H1 (cell line): ENCODE data around the gene CHRM4.

ENCODE experiments used
- CHD1 ChIP-seq: IDR thresholded peaks from 2 replicates; pipeline ENCODE4 v1.6.1; 2012; ENCODE audit warnings: low read depth, low read length, improper control_type of control experiment
- CHD2 ChIP-seq: IDR thresholded peaks from 2 replicates; pipeline ENCODE4 v1.6.1; 2012; ENCODE audit warnings: low read length, improper control_type of control experiment
- CTBP2 ChIP-seq: IDR thresholded peaks from 2 replicates; pipeline ENCODE4 v1.7.0; 2011; ENCODE audit warnings: borderline replicate concordance, mild to moderate bottlenecking, moderate library complexity, mixed read lengths, low read length; ENCODE audit not compliant: insufficient read depth, insufficient read length
- CTCF ChIP-seq, 3 experiments: IDR thresholded peaks; 1 replicate in 2 of 3; 2 replicates in 1 of 3; pipeline versions ENCODE4 v1.5.1 to v1.6.1; 2011; ENCODE audit warnings: low read length in 3 of 3, mild to moderate bottlenecking in 3 of 3, inconsistent platforms in 2 of 3, low read depth in 1 of 3, moderate library complexity in 1 of 3; ENCODE audit not compliant: insufficient read depth in 1 of 3; ENCODE audit errors: control extremely low read depth in 1 of 3
- EP300 ChIP-seq, 2 experiments: IDR thresholded peaks; 1 replicate in 1 of 2; 2 replicates in 1 of 2; pipeline ENCODE4 v1.6.1; 2011 to 2012; ENCODE audit warnings: low read depth in 2 of 2, low read length in 2 of 2, mild to moderate bottlenecking in 2 of 2, borderline replicate concordance in 1 of 2, inconsistent platforms in 1 of 2, moderate library complexity in 1 of 2
- EZH2 ChIP-seq: fragments of 200-600 bp; sonication (generic); IDR thresholded peaks from 2 replicates; pipeline ENCODE4 v1.7.1; 2012; ENCODE audit warnings: low read depth, mild to moderate bottlenecking, moderate library complexity, low read length, inconsistent platforms; ENCODE audit not compliant: severe bottlenecking
- GABPA ChIP-seq: IDR thresholded peaks from 2 replicates; pipeline ENCODE4 v1.6.1; 2011; ENCODE audit warnings: mild to moderate bottlenecking, low read length, moderate library complexity, borderline replicate concordance; ENCODE audit not compliant: insufficient read depth
- JUND ChIP-seq: IDR thresholded peaks from 2 replicates; pipeline ENCODE4 v1.6.1; 2011; ENCODE audit warnings: mild to moderate bottlenecking, improper control_type of control experiment, low read length
- MAFK ChIP-seq: IDR thresholded peaks from 2 replicates; pipeline ENCODE4 v1.6.1; 2012; ENCODE audit warnings: low read depth, mild to moderate bottlenecking, improper control_type of control experiment, low read length
- SIN3A ChIP-seq, 2 experiments: IDR thresholded peaks in 1 of 2; conservative IDR thresholded peaks in 1 of 2; 2 replicates each; pipeline ENCODE4 v1.6.1; 2011 to 2012; ENCODE audit warnings: low read length in 2 of 2, improper control_type of control experiment in 1 of 2, low read depth in 1 of 2, mild to moderate bottlenecking in 1 of 2
- SUZ12 ChIP-seq: fragments of 200-600 bp; sonication (generic); IDR thresholded peaks from 2 replicates; pipeline ENCODE4 v1.6.1; 2012; ENCODE audit warnings: mild to moderate bottlenecking, inconsistent platforms, low read length, moderate library complexity, mixed read lengths
- ZNF274 ChIP-seq: IDR thresholded peaks from 2 replicates; pipeline ENCODE4 v1.7.0; 2012; ENCODE audit warnings: low read length, borderline replicate concordance; ENCODE audit errors: extremely low read depth
- TF ChIP-seq, protein P1 (sequence below): IDR thresholded peaks from 2 replicates; pipeline ENCODE4 v1.6.1; 2012; ENCODE audit warnings: inconsistent platforms

DNA sequence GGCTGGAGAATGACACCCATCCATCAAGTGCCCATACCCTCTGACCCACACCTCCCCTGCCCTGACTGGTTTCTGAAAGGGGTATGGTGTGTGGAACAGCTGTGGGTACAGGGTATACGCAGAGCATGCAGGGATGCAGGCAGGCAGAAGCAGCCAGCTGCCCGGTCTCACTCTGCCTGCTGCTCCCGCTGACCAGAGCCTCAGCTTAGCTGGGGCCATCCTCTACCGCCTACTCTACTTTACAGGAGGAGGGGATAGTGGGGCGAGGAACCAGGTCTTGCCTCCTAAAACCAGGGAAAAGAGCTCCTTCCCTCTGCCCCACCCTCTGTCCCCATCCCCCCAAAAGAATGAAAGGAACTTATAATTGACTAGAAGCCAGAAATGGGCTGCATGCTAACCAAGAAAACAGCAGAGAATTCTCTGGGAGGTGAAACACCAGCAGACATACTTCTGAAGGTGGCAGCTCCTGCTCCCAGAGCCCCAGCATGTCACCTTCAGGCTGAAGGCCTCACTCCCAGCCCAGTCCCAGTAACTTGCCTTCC is 13.0 kb upstream of the CHRM4 start:
- TF ChIP-seq JUND (no peak), SUZ12 (no peak), EZH2 (no peak), CTBP2 (no peak), CTCF (IDR thresholded peaks at IDR 0.05; ENCODE audit: control extremely low read depth in 1 of 3, insufficient read depth in 1 of 3, low read depth in 1 of 3, low read length in 3 of 3) (no peak), SIN3A (conservative IDR thresholded peaks at IDR 0.05 in 1 of 2, IDR thresholded peaks at IDR 0.05 in 1 of 2; ENCODE audit: low read depth in 1 of 2, low read length in 2 of 2) (no peak), MAFK (no peak), GABPA (no peak), ZNF274 (no peak), EP300 (IDR thresholded peaks at IDR 0.05; ENCODE audit: borderline replicate concordance in 1 of 2, low read depth in 2 of 2, low read length in 2 of 2) (no peak), CHD1 (no peak), CHD2 (no peak)
- TF ChIP-seq, protein P1, sequence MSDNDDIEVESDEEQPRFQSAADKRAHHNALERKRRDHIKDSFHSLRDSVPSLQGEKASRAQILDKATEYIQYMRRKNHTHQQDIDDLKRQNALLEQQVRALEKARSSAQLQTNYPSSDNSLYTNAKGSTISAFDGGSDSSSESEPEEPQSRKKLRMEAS: no peak
